ENCODE data around the gene THRAP3.

THRAP3 gene

DNA sequence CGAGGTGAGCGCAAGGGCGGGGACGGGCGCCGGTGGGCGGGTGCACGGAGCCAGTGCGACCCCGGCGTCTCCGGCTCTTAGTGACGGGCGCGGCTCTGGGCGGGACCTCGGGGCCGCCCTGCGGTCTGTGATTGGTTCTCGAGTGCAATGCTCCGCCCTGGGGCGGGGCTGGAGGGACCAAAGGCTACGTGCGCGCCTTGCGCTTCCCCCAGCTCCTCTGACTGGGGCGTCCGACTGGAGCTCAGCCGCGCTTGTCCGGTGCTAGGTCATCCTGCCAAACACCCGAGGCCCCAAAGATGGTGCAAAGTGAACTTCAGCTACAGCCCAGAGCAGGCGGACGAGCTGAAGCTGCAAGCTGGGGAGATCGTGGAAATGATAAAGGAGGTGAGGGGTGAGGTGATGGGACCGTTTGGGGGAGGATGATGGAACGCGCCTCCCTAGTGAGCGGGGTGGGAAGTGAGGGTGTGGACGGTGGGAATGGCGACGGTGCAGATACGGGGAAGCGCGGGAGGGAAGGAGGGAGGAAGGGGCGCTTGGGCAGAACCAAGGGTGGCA lies 82.7 kb downstream of the THRAP3 start:
- TF ChIP-seq, protein P1, sequence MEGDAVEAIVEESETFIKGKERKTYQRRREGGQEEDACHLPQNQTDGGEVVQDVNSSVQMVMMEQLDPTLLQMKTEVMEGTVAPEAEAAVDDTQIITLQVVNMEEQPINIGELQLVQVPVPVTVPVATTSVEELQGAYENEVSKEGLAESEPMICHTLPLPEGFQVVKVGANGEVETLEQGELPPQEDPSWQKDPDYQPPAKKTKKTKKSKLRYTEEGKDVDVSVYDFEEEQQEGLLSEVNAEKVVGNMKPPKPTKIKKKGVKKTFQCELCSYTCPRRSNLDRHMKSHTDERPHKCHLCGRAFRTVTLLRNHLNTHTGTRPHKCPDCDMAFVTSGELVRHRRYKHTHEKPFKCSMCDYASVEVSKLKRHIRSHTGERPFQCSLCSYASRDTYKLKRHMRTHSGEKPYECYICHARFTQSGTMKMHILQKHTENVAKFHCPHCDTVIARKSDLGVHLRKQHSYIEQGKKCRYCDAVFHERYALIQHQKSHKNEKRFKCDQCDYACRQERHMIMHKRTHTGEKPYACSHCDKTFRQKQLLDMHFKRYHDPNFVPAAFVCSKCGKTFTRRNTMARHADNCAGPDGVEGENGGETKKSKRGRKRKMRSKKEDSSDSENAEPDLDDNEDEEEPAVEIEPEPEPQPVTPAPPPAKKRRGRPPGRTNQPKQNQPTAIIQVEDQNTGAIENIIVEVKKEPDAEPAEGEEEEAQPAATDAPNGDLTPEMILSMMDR (conservative IDR thresholded peaks at IDR 0.05; ENCODE audit: low read depth), result no peak
- ChIA-PET CTCF (interaction anchor here (0.6 kb wide), 1 partner anchor 165 kb away, joined by 4 read pairs; no protein-coding TSS in a partner anchor), POLR2A (ENCODE audit: low non-redundant PET) (interaction anchor here (0.5 to 1.1 kb wide), 3 partner anchors 20 to 105 kb away, joined by 3 to 4 read pairs (median 3); no protein-coding TSS in a partner anchor)
- peak overlapping the region; percentile 91 for H3K27ac ChIP-seq
- DNase-seq (ENCODE audit: low spot score), result peak; percentile 98

- ChIA-PET POLR2A (ENCODE audit: low non-redundant PET) (interaction anchor here (0.5 to 1.0 kb wide), 3 partner anchors 11 to 127 kb away, joined by 3 to 4 read pairs (median 3); no protein-coding TSS in a partner anchor), CTCF (no interaction called here)
- H3K27ac ChIP-seq, result peak overlapping the region; percentile 91
- TF ChIP-seq, protein P1 (conservative IDR thresholded peaks at IDR 0.05; ENCODE audit: low read depth), result no peak
- DNase-seq (ENCODE audit: low spot score), result no peak
Measured at GRCh38 chr1:36307601-36308330, 83.5 kb downstream of the THRAP3 start.

- no peak for DNase-seq (ENCODE audit: low spot score)
- ChIA-PET POLR2A (ENCODE audit: low non-redundant PET) (no interaction called here), CTCF (interaction anchor here (1.2 kb wide), 1 partner anchor 60 kb away, joined by 6 read pairs; no protein-coding TSS in a partner anchor)
- no peak overlapping the region for H3K27ac ChIP-seq
- TF ChIP-seq, protein P1 (conservative IDR thresholded peaks at IDR 0.05; ENCODE audit: low read depth), result no peak
Measured at GRCh38 chr1:36309397-36309796, 85.2 kb downstream of the THRAP3 start.

DNA sequence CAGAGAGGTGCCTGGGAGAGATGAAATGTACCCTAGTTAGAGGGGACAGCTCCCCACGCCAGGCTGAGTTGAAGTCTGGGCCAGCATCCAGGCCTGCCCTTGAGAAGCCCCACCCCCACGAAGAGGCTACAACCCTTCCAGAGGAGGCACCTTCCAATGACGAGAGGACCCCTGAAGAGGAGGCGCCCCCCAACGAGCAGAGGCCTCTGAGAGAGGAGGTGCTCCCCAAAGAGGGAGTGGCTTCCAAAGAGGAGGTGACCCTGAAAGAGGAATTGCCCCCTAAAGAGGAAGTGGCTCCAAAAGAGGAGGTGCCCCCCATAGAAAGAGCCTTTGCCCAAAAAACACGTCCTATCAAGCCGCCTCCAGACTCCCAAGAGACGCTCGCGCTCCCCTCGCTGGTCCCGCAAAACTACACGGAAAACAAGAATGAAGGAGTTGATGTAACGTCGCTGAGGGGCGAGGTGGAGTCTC lies 96.1 kb downstream of the THRAP3 start:
- no peak overlapping the region for H3K27ac ChIP-seq
- DNase-seq (ENCODE audit: low spot score), result no peak
- CTCF ChIA-PET, result interaction anchor here (0.7 kb wide), 1 partner anchor 9 kb away, joined by 3 read pairs; no protein-coding TSS in a partner anchor
- TF ChIP-seq, protein P1 (conservative IDR thresholded peaks at IDR 0.05; ENCODE audit: low read depth), result no peak
- POLR2A ChIA-PET (ENCODE audit: low non-redundant PET), result no interaction called here

DNA sequence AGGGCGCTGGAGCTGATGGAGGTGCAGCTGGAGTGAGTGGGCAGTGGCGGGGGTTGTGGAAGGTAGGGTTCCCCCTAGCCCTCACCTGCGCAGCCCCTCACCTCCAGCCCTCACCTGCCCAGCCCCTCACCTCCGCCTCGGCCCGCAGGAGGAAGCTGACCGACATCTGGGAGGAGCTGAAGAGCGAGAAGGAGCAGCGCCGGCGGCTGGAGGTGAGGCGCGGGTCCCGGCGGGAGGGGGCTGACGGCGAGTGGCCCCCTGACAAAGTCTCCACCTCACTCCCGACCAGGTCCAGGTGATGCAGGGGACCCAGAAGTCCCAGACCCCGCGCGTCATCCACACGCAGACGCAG lies 96.5 kb downstream of the THRAP3 start:
- no peak overlapping the region for H3K27ac ChIP-seq
- CTCF ChIA-PET, result interaction anchor here (0.7 kb wide), 1 partner anchor 9 kb away, joined by 3 read pairs; no protein-coding TSS in a partner anchor

More for the DNA sequence above, 96.5 kb downstream of the THRAP3 start:
- DNase-seq (ENCODE audit: low spot score), result no peak
- TF ChIP-seq, protein P1 (conservative IDR thresholded peaks at IDR 0.05; ENCODE audit: low read depth), result no peak
- POLR2A ChIA-PET (ENCODE audit: low non-redundant PET), result no interaction called here

Measured in RWPE1 (cell line).